GM23338 (cell line): Measurements from ENCODE around the gene CTBP2. TPM values are rescaled to one million over a fixed set of nuclear protein-coding genes. Genes with fewer than 3 reads are reported as not detected.

Experiments used
- ATAC-seq: fragments of 200-7000 bp; cut with Tn5 transposase; 3 replicates; pipeline ENCODE4 v1.9.1; 2020
- DNase-seq: peaks from one replicate; pipeline ENCODE4 v3.0.0-alpha.2; 2015; ENCODE audit warnings: low spot score
- H2AFZ ChIP-seq: fragments of 200-600 bp; sonication (generic); 2 replicates; pipeline ENCODE4 v1.8.0; 2016; ENCODE audit warnings: antibody characterized with exemption, mild to moderate bottlenecking, moderate library complexity
- H3F3A ChIP-seq: fragments of 200-600 bp; sonication (generic); replicated peaks from 2 replicates; pipeline ENCODE4 v1.8.0; 2017; ENCODE audit warnings: antibody characterized with exemption, mixed run types, low read depth
- H3K27ac ChIP-seq: fragments of 200-600 bp; sonication (generic); 2 replicates; pipeline ENCODE4 v1.6.1; 2016; ENCODE audit warnings: low read depth
- H3K27me3 ChIP-seq: fragments of 200-600 bp; sonication (generic); 2 replicates; pipeline ENCODE4 v1.8.0; 2016; ENCODE audit warnings: mild to moderate bottlenecking, mixed run types, moderate library complexity; ENCODE audit not compliant: insufficient read depth
- H3K36me3 ChIP-seq: fragments of 200-600 bp; sonication (generic); 2 replicates; pipeline ENCODE4 v1.8.0; 2016; ENCODE audit warnings: mild to moderate bottlenecking; ENCODE audit not compliant: insufficient read depth
- H3K4me1 ChIP-seq: fragments of 200-600 bp; sonication (generic); 2 replicates; pipeline ENCODE4 v1.8.0; 2016; ENCODE audit warnings: mild to moderate bottlenecking, moderate library complexity; ENCODE audit not compliant: insufficient read depth
- H3K4me2 ChIP-seq: fragments of 200-600 bp; sonication (generic); 2 replicates; pipeline ENCODE4 v1.7.1; 2017; ENCODE audit warnings: mixed run types
- H3K4me3 ChIP-seq: fragments of 200-600 bp; sonication (generic); 2 replicates; pipeline ENCODE4 v1.6.1; 2016; ENCODE audit warnings: mixed run types
- H3K79me2 ChIP-seq: fragments of 200-600 bp; sonication (generic); replicated peaks from 2 replicates; pipeline ENCODE4 v1.8.0; 2017; ENCODE audit warnings: mild to moderate bottlenecking; ENCODE audit not compliant: insufficient read depth
- H3K9me2 ChIP-seq: fragments of 200-600 bp; sonication (generic); 2 replicates; pipeline ENCODE4 v1.8.0; 2017; ENCODE audit not compliant: insufficient read depth
- H4K20me1 ChIP-seq: fragments of 200-600 bp; sonication (generic); replicated peaks from 2 replicates; pipeline ENCODE4 v1.8.0; 2017; ENCODE audit warnings: mild to moderate bottlenecking; ENCODE audit not compliant: insufficient read depth
- H3K27ac Mint-ChIP-seq: 2 replicates; pipeline ENCODE4 v1.8.0; 2020; ENCODE audit warnings: inconsistent platforms, mild to moderate bottlenecking, moderate library complexity, mixed read lengths
- H3K27me3 Mint-ChIP-seq: 3 replicates; pipeline ENCODE4 v1.8.0; 2022; ENCODE audit warnings: low read depth, mild to moderate bottlenecking, moderate library complexity, mixed read lengths, inconsistent platforms; ENCODE audit not compliant: insufficient read depth, poor library complexity
- H3K36me3 Mint-ChIP-seq: 3 replicates; pipeline ENCODE4 v1.8.0; 2021; ENCODE audit warnings: low read depth, mild to moderate bottlenecking, inconsistent platforms, moderate library complexity, mixed read lengths
- H3K4me1 Mint-ChIP-seq: 3 replicates; pipeline ENCODE4 v1.8.0; 2020; ENCODE audit warnings: mild to moderate bottlenecking, inconsistent platforms, mixed read lengths
- H3K4me3 Mint-ChIP-seq: 3 replicates; pipeline ENCODE4 v1.8.0; 2021; ENCODE audit warnings: moderate library complexity, mild to moderate bottlenecking, inconsistent platforms, mixed read lengths
- H3K9me3 Mint-ChIP-seq: 3 replicates; pipeline ENCODE4 v1.8.0; 2020; ENCODE audit warnings: moderate library complexity, mild to moderate bottlenecking, inconsistent platforms, mixed read lengths
- CTCF ChIP-seq, 2 experiments: fragments of 200-600 bp in 1 of 2; sonication (generic) in 1 of 2; conservative IDR thresholded peaks; 2 replicates each; pipeline versions ENCODE4 v1.5.1 to v1.6.1; 2016 to 2017; ENCODE audit warnings: antibody characterized with exemption in 2 of 2, low read depth in 2 of 2, mild to moderate bottlenecking in 2 of 2, moderate library complexity in 1 of 2
- ETS1 ChIP-seq: IDR thresholded peaks from 2 replicates; pipeline ENCODE4 v1.6.1; 2016; ENCODE audit warnings: antibody characterized with exemption
- EZH2 ChIP-seq: fragments of 200-600 bp; sonication (generic); IDR thresholded peaks from one replicate; pipeline ENCODE4 v1.8.0; 2017; ENCODE audit warnings: antibody characterized with exemption, mild to moderate bottlenecking, low read depth; ENCODE audit not compliant: unreplicated experiment
- EZH2phosphoT487 ChIP-seq: fragments of 200-600 bp; sonication (generic); IDR thresholded peaks from one replicate; pipeline ENCODE4 v1.8.1; 2018; ENCODE audit warnings: antibody characterized with exemption; ENCODE audit not compliant: unreplicated experiment
- JUNB ChIP-seq: IDR thresholded peaks from one replicate; pipeline ENCODE4 v1.6.1; 2016; ENCODE audit warnings: antibody characterized with exemption; ENCODE audit not compliant: unreplicated experiment
- REST ChIP-seq: IDR thresholded peaks from one replicate; pipeline ENCODE4 v1.6.1; 2018; ENCODE audit warnings: antibody characterized with exemption; ENCODE audit not compliant: unreplicated experiment
- ZNF114 ChIP-seq: fragments of 250-450 bp; sonication (Bioruptor Pico); IDR thresholded peaks from 2 replicates; pipeline ENCODE4 v1.5.0; 2020; ENCODE audit warnings: mild to moderate bottlenecking, moderate library complexity
- polyA plus RNA-seq: library from polyadenylated mRNA; unstranded; fragments of >200 nt; fragmentation: Nextera tagmentation; extraction: Ambion mirVana; gene quantifications from 2 replicates; pipeline ENCODE4 v1.2.1, GENCODE V29; 2016
- total RNA-seq: library from RNA; depleted of rRNA; stranded (reverse); fragments of >200 nt; shearing (Covaris generic); gene quantifications from 2 replicates; pipeline ENCODE4 v1.2.3, GENCODE V29; 2014

CTBP2 gene
- total and polyA plus RNA-seq, 2 experiments from 2014 or later = 133 to 265 TPM

GRCh38 chr10:124977161-124977560 is 183.2 kb downstream of the CTBP2 start:
- peaks cover 4% of the 10 kb centered on the region for H3K4me1 Mint-ChIP-seq
- H3F3A ChIP-seq = no peaks in the 10 kb centered on the region
- H3K4me2 ChIP-seq = no peak overlapping the region
- no peaks in the 10 kb centered on the region for H3K27me3 ChIP-seq
- H3K4me3 ChIP-seq = no peak overlapping the region
- no peak overlapping the region for H3K27ac Mint-ChIP-seq
- H3K27me3 Mint-ChIP-seq = peaks cover 10% of the 10 kb centered on the region
- peaks cover 29% of the 10 kb centered on the region; the same call in 2 of the 3 replicates for H3K36me3 Mint-ChIP-seq
- no peaks in the 10 kb centered on the region for H3K9me3 Mint-ChIP-seq
- no peak overlapping the region for H2AFZ ChIP-seq
- peaks cover 13% of the 10 kb centered on the region; the same call in 1 of the 2 replicates for H3K36me3 ChIP-seq
- no peaks in the 10 kb centered on the region for H3K9me2 ChIP-seq
- ATAC-seq (no peak), DNase-seq (no peak)
- H3K79me2 ChIP-seq = peaks cover 63% of the 10 kb centered on the region
- no peak overlapping the region for H3K4me3 Mint-ChIP-seq
- no peaks in the 10 kb centered on the region for H3K4me1 ChIP-seq
- H4K20me1 ChIP-seq = peaks cover 10% of the 10 kb centered on the region
- TF ChIP-seq JUNB = no peak
- TF ChIP-seq EZH2 = no peak
- no peak for TF ChIP-seq EZH2phosphoT487
- no peak overlapping the region for H3K27ac ChIP-seq

GRCh38 chr10:124975977-124976514 is 184.3 kb downstream of the CTBP2 start:
- H3K4me2 ChIP-seq = no peak overlapping the region
- H3K36me3 ChIP-seq = peaks cover 8% of the 10 kb centered on the region; the same call in 1 of the 2 replicates
- Mint-ChIP-seq H3K4me1 (peaks cover 4% of the 10 kb centered on the region), H3K36me3 (peaks cover 25% of the 10 kb centered on the region; the same call in 2 of the 3 replicates), H3K27me3 (peaks cover 10% of the 10 kb centered on the region), H3K9me3 (no peaks in the 10 kb centered on the region), H3K27ac (peak overlapping the region; percentile 1; the same call in 1 of the 2 replicates), H3K4me3 (no peak overlapping the region)
- no peak overlapping the region for H3K27ac ChIP-seq
- no peak overlapping the region for H2AFZ ChIP-seq
- no peaks in the 10 kb centered on the region for H3F3A ChIP-seq
- no peak overlapping the region for H3K4me3 ChIP-seq
- peaks cover 72% of the 10 kb centered on the region for H3K79me2 ChIP-seq
- H4K20me1 ChIP-seq = peaks cover 12% of the 10 kb centered on the region
- no peaks in the 10 kb centered on the region for H3K27me3 ChIP-seq
- ATAC-seq (no peak), DNase-seq (no peak)
- H3K4me1 ChIP-seq = no peaks in the 10 kb centered on the region
- TF ChIP-seq ETS1 (no peak), CTCF (conservative IDR thresholded peaks at IDR 0.05; ENCODE audit: low read depth in 2 of 2) (no peak), REST (no peak), EZH2 (no peak), ZNF114 (CRISPR knock-in tag) (no peak)
- H3K9me2 ChIP-seq = no peaks in the 10 kb centered on the region
